Measurements from ENCODE around the gene IL1RAPL2. TPM values are rescaled to one million over a fixed set of nuclear protein-coding genes. Genes with fewer than 3 reads are reported as not detected.

IL1RAPL2 gene
- total and polyA plus RNA-seq, 2 of the 8 experiments (the other 6 are each of a cell fraction or from before 2014, with no cell fraction given) = 0.20 to 1.3 TPM

DNA sequence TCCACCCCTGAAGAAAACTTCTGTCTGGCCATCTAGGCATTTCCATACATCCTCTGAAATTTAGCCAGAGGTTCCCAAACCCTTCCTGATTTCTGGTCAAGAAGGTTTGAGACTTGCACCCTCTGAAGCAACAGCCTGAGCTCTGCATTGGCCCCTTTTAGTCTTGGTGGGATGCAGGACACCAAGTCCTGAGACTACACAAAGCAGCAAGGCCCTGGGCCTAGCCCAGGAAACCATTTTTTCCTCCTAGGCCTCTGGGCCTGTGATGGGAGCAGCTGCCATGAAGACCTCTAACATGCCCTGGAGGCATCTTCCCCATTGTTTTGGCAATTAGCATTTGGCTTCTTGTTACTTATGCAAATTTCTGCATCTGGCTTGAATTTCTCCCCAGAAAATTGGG is 196.6 kb downstream of the IL1RAPL2 start:
- Histone ChIP-seq H2BK15ac (ENCODE audit: low read length) (no peak overlapping the region), H4K5ac (ENCODE audit: insufficient read length, low read depth, low read length) (no peak overlapping the region), H4K8ac (ENCODE audit: extremely low read depth, insufficient read depth, low read length) (no peak overlapping the region), H3K23ac (ENCODE audit: insufficient read length) (no peak overlapping the region), H3K79me2 (ENCODE audit: control insufficient read depth in 1 of 2, insufficient read depth in 2 of 2, low read length in 2 of 2) (no peaks in the 10 kb centered on the region), H3K9me3 (ENCODE audit: insufficient read depth in 2 of 2, low read depth in 1 of 2, low read length in 1 of 2) (peaks cover 5 to 8% of the 10 kb centered on the region in 2 experiments; a peak in 2 of 4 replicates), H4K20me1 (replicated peaks in 1 of 2; ENCODE audit: control insufficient read depth in 1 of 2, insufficient read depth in 2 of 2, low read length in 2 of 2) (no peaks in the 10 kb centered on the region), H3K4me2 (ENCODE audit: insufficient read depth in 1 of 2, low read depth in 2 of 2, low read length in 2 of 2) (no peak overlapping the region), H2BK12ac (ENCODE audit: low read depth, low read length) (no peak overlapping the region), H3K18ac (ENCODE audit: extremely low read depth, low read length) (no peak overlapping the region), H3K9ac (replicated peaks in 1 of 4; ENCODE audit: extremely low read depth in 1 of 4, low read depth in 3 of 4, low read length in 3 of 4) (no peak overlapping the region), H2BK5ac (ENCODE audit: low read depth, low read length) (no peak overlapping the region), H2BK20ac (ENCODE audit: low read length) (no peak overlapping the region), H3K27me3 (replicated peaks in 1 of 4; ENCODE audit: control insufficient read depth in 3 of 4, extremely low read depth in 1 of 4, insufficient read depth in 3 of 4, low read length in 3 of 4) (no peaks in the 10 kb centered on the region), H3K23me2 (ENCODE audit: low read depth, low read length) (no peaks in the 10 kb centered on the region), H3K79me1 (ENCODE audit: low read depth, low read length) (no peaks in the 10 kb centered on the region), H2BK120ac (replicated peaks; ENCODE audit: low read depth, low read length) (no peak overlapping the region), H3K36me3 (ENCODE audit: control insufficient read depth in 2 of 4, insufficient read depth in 4 of 4, low read length in 3 of 4) (no peaks in the 10 kb centered on the region), H2AK5ac (ENCODE audit: low read depth, low read length) (no peak overlapping the region), H3K14ac (ENCODE audit: insufficient read length) (no peak overlapping the region), H3K27ac (ENCODE audit: low read depth, low read length) (no peak overlapping the region), H3K4me1 (replicated peaks in 1 of 4; ENCODE audit: control insufficient read depth in 3 of 4, insufficient read depth in 4 of 4, low read length in 3 of 4) (no peaks in the 10 kb centered on the region), H4K91ac (replicated peaks; ENCODE audit: insufficient read length, low read length) (no peak overlapping the region), H3K4me3 (ENCODE audit: extremely low read depth in 1 of 4, insufficient read depth in 2 of 4, low read depth in 3 of 4, low read length in 4 of 4) (no peak overlapping the region), H3K4ac (replicated peaks; ENCODE audit: insufficient read length, low read depth, low read length) (no peak overlapping the region), H2AFZ (ENCODE audit: low read length) (no peak overlapping the region), H3K56ac (replicated peaks; ENCODE audit: insufficient read length, low read depth, low read length) (no peak overlapping the region)
- ChIA-PET CTCF (ENCODE audit: partially characterized antibody) (no interaction called here), POLR2A (ENCODE audit: partially characterized antibody) (no interaction called here)
- FAIRE-seq (peak; percentile 13), DNase-seq (ENCODE audit: low read depth in 1 of 2, low spot score in 2 of 2) (no peak)
- TF ChIP-seq EP300 (IDR thresholded peaks at IDR 0.05; ENCODE audit: borderline replicate concordance in 1 of 2, low read depth in 2 of 2, low read length in 2 of 2) = no peak
- TF ChIP-seq BCL11A (IDR thresholded peaks at IDR 0.05; ENCODE audit: low read depth in 2 of 2, low read length in 2 of 2) = no peak

Data from H1 (cell line).